GM18909 (cell line): Measurements from ENCODE around the gene ZNF462.

Experiments
- ATAC-seq: cut with Tn5 transposase; IDR thresholded peaks from one replicate; pipeline ENCODE4 v1.9.1; 2021; ENCODE audit warnings: mild to moderate bottlenecking; ENCODE audit not compliant: unreplicated experiment, poor library complexity

The ZNF462 gene

DNA sequence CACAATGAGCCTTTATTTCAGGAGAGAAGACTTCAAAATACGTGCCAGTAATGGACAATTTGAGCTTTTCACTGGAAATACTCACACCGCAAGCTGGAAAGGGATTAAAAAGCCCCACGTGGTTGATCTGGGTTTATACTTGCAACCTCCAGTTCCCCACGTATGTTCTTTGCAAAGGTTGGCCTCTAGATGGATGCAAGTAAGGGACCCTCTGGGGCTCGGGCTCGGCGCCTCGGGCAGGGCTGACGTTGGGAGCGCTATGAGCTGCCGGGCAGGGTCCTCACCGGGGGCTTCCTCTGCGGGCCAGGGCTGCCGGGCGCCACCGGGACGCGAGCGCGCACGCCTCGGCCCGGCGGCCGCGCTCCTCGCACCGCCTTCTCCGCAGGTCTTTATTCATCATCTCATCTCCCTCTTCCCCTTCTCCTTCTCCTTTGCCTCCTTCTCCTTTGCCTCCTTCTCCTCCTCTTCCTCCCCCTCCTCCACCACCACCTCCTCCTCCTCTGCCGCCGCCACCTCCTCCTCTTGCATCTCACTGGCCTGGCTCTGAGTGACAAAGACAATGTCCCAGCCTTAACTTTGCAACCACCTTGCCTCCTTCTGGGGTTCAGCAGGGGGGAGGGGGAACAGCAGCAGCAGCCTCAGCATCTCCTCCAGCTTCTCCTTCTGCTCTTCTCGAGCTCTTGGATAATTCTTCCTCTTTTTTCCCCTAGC is 701 bp upstream of the ZNF462 start:
- no peak for ATAC-seq

GRCh38 chr9:106864373-106865143 is 1.6 kb downstream of the ZNF462 start:
- no peak for ATAC-seq

DNA sequence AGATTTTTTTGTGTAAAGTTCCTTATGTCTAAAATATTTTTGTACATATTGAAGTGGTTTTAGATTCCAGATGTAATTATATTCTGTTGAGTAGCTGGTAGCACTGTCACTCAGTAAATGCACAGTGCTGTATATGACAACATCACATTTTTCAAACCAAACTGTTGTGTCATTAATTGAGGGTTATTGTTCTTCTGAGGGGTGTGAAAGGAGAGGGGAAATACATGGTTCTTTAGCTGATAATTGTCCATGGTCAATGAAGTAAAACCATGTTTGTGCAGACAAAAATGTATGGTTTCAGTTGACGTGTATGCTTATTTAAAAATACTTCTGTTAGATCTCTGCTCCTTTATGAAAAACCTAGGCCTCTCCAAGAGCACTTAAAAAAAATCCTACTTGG is 3.3 kb downstream of the ZNF462 start:
- ATAC-seq: no peak

- ATAC-seq: no peak
These were observed 4.3 kb downstream of the ZNF462 start for GRCh38 chr9:106867286-106867685.

GRCh38 chr9:106868087-106868486 is 5.1 kb downstream of the ZNF462 start:
- ATAC-seq: no peak

DNA sequence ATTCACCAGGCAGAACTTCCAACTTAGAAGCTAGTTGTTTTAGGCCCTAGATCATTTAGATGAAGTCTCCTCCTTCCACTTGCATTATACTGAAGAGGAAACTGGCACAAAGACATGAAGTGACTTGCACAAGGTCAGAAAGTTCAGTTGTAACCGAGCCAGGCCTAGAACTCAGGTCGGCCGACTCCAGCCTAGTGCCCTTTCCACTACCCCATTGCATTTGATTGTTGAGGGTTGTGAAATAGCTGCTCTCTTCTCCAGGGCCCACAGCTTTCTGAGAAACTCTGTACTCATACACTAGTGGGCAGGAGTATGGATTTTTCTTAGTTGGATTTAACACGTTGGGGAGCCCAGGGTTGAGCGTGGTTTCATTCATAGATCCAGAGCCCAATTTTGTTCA is 5.6 kb downstream of the ZNF462 start:
- no peak for ATAC-seq

DNA sequence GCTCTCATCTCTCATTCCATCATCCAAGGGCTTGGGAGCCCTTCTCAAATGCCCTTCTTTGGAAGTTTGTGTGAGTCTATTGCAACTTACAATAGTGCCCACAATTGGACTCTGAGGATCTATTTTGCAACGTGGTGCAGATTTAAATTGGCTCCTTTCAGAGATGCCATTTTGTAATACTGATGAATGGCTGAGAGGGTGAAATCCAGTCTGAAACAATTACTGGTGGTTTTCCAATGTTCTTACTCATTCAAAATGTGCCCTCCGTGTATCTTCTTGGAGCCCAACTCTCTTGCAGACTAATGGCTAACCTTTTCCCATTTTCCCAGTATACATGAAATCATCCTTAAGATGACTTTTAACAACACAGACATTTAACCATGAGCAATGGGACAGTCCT is 6.1 kb downstream of the ZNF462 start:
- ATAC-seq: no peak

DNA sequence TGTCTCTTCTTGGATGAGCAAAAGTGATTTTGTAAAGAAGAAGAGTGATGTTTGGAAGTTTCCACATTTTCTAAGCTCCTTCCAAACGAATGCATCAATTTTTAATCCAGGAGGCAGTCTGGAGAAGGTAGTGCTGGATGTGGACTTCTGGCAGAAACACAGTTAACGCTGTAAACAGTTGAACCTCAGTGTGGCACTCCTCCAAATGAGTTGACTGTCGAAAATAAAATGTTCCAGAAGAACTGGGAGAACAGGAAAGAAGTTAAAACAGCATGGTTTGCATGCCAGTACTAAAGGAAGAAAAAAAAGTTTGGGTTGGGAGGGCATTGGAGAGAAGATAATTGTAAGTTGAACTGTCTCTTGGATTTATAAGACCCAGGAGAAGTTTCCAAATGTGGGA is 6.5 kb downstream of the ZNF462 start:
- ATAC-seq: no peak

DNA sequence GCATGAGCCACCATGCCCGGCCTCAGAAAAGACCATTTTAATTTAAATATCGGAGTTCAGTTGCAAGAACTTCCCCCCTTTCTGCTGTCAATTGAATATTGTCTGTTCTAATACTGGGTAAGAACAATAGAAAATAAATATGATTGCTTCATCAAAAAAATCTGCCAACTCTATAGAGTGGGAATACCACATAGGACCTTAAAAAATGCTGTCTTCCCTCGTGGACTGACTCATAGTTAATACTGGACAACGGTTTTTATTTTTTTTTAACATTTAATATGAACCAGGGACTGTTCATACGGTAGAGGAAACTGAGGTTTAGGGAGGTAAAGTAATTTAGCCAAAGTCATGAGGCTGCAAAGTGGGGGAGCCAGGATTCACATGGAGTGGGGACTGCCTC is 9.7 kb downstream of the ZNF462 start:
- ATAC-seq: no peak

GRCh38 chr9:106874031-106874430 is 11.1 kb downstream of the ZNF462 start:
- no peak for ATAC-seq

GRCh38 chr9:106874652-106875051 is 11.7 kb downstream of the ZNF462 start:
- ATAC-seq: no peak

DNA sequence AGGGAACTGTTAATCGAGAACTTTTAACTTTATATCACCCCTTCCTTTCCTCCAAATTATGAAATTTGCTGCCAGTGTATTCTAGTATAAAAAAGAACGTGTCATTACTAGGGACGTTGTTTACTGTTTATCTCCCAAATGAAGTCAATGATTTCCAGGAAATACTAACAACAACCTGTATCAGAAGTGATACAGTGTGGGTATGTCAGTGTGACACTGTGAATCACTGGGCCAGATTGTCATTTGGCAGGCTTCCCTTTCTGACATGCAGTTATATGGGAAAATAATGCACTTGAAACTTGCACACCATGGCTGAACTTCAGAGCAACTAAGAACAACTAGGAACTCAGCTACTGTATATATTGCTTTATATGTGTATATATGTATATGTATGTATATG is 12.6 kb downstream of the ZNF462 start:
- no peak for ATAC-seq

DNA sequence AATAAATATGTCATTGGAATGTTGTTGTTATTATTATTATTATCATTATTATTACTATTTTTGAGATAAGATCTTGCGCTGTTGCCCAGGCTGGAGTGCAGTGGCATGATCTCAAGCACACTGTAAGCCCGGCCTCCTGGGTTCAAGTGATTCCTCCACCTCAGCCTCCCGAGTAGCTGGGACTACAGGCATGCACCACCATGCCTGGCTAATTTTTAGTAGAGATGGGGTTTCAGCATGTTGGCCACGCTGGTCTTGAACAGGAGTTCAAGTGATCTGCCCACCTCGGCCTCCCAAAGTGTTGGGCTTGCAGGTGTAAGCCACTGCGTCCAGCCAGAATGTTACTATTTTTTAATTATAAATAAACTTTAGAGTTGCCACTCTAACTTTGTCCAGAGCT is 14.4 kb downstream of the ZNF462 start:
- no peak for ATAC-seq

- no peak for ATAC-seq
These were observed 15.3 kb downstream of the ZNF462 start for GRCh38 chr9:106878081-106878837.

- ATAC-seq: no peak
These were observed 16.0 kb downstream of the ZNF462 start for GRCh38 chr9:106878934-106879333.

GRCh38 chr9:106879439-106879882 is 16.5 kb downstream of the ZNF462 start:
- no peak for ATAC-seq

DNA sequence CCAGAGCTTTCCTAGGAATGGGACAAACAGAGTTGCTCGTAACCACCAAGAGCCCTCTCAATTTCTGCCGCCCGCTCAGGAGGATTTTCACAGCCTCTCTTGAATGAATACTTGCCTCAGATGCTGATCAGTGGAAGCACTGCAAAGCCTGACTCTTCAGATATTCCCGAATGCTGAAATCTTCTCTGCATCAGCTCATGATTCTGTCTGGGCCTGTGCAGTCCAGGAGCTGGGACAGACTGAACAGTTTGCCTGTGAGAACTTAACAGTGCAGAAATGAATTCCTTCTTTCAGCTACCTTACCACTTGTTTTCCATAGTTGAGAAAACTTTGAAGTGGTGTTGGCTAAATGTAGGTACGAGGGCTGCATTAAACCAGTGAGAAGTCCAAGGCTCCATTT is 17.1 kb downstream of the ZNF462 start:
- ATAC-seq: no peak

GRCh38 chr9:106880863-106881262 is 17.9 kb downstream of the ZNF462 start:
- ATAC-seq: no peak

DNA sequence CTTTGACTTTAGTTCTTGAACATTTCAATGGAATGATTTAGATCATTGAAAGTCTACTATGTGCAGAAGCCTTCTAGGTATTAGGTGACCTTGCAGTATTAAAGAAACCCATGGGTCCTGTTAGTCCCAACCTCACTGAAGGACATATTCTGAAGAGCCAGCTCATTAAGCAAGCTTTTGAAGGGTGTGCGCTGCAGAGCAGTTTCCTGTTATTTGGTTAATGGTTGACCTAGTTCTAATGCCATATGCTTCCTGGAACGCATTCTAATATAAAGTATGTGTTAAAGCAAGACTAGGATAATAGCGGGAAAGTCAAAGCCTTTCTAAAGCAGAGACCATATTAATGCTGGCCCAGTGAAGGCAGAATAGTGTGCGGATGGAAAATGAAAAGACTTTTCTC is 20.1 kb downstream of the ZNF462 start:
- ATAC-seq: no peak

DNA sequence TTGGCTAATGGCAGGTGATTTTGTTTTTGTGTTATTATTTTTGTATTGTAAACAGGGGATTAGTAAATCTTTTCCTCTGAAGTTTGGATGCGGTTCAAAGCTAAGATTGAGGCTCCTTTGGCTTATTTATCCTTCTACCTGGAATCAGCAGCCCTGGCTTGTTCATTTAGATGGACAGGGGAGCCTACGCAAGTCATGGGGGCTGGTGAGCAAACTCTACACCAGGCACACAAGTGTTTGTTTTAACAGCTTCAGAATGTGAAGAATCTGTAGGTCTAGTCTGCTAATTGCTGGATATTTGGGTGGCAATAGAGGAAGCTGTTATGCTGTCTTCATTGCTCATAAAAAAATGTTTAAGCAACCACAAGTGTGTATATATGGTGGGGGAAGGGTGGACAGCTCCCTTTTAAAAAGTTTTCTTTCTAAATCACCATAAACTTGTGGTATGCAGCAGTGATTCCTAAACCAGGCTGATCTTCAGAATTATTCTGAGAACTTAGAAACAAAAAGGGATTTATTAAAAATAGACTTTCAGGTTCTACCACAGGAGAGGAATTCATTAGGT is 20.7 kb downstream of the ZNF462 start:
- ATAC-seq: no peak

- ATAC-seq: no peak
These were observed 22.5 kb downstream of the ZNF462 start for GRCh38 chr9:106885451-106885850.
